GM18907 (cell line): ENCODE measurements around the gene THBS2.
"Not testable (repeated sequence)": the region's sequence is repeated elsewhere in the genome, so short reads cannot be mapped to it uniquely, and the experiment has no call there.

Experiments
- ATAC-seq: cut with Tn5 transposase; IDR thresholded peaks from one replicate; pipeline ENCODE4 v1.9.1; 2021; ENCODE audit warnings: mild to moderate bottlenecking, moderate library complexity; ENCODE audit not compliant: unreplicated experiment

Gene THBS2

DNA sequence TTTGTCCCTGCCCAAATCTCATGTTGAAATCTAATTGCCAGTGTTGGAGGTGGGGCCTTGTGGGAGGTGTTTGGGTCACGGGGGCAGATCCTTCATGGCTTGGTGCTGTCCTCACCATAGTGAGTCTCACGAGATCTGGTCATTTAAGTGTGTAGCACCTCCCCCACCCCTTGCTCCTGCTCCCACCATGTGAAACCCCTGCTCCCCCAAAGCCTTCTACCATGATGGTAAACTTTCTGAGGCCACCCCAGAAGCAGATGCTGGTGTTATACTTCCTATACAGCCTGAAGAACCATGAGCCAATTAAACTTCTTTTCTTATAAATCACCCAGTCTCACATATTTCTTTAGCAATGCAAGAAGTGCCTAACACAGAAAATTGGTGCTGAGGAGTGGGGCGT is 19.9 kb upstream of the THBS2 start:
- no peak for ATAC-seq

DNA sequence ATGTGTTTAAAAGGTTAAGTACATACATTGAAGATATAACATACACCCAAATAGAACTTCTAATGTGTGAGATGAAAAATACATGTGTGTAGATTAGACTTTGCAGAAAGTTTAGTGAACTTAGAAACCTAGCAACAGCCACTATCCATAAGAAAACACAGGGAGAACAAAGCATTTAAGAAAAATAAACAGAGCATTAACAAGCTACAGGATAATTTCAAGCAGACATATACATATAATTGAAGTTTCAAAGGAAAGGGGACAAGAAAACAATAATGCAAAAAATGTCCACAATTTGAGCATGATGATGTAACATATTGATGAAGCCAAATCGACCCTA is 18.2 kb upstream of the THBS2 start:
- ATAC-seq, result no peak

DNA sequence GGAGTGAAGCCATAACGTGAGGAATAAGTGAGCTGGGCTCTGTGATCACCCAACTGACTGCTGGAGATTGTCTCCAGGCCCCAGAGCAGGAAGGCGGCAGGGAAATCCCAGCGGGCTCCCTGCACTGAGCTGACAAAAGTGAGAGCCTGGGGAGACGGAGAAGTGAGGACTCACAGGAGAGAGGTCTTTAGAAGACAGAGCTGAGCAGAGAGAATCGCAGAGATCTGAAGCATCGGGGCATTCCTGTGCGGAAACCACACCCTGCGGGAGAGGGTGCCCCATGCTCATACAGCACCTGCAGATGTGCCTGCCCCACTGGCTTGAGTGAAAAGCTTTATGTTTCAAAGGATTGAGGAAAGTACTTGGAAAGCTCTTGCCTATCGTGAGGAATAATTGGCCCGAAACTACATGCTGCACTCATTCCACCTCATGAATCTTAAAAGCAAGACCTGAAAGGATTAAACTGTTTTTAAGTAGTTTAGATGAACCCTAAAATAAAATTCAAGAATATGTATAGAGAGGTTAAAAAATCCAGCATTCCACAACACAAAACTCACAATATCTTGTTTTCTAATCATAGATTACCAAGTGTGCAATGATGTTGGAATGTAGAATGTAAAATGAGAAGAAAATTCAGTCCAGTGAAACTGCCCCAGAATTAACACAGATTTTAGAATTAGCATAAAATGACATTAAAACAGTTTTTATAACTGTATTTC is 17.7 kb upstream of the THBS2 start:
- ATAC-seq, result no peak

DNA sequence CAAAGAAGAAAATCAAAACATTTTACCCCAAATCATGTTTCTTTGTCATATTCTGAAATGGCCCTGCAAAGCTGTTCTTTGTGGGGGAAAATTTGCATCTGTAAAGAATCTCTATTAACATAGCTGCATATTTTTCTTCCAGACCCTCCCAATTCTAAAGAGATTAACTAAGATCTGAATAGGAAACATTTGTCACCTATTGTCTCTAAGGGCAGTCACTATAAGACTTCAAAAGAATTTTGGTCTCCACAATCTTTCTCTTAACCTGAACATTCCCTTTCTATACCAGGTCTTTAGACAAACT is 16.4 kb upstream of the THBS2 start:
- ATAC-seq, result not testable (repeated sequence)

DNA sequence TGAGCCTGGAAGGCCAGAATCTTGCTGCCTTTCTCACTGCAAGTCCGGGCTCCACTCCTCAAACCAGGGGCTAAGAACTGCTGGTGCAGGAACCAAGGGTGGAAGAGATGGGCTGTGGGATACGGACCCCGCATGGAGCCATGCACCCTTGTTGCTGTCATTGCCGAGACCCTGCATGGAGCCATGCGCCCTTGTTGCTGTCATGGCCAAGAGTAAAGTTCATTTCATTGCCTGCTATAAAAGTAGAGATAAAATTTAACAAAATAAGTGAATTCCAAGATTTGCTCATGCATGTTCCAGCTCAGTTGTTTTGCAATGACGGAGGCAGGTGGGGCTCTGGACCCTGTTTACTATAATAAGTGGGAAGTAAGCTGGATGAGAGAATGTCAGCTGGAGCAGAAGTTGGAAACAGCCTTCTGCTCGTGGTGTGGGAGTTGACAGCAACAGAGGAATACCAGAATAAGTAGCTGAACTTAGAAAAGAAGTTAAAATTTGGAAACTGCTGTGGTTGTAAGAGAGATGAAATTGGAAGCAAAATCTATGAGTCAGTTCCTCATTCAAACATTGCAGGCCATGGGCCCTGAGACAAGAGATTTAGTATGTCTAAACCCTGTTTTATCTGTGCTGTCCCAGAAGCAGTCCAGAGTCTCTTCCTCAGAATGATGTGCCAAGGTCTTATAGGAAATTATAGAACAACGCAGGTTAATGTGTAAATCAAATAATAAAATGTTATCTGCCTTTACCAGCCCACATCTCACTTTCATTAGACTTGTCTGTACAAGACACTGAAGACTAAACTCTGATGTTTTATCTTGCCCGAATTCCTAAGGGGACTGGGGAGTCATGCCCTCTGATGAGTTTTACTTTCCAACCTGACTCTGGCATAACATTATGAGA is 15.8 kb upstream of the THBS2 start:
- ATAC-seq, result no peak

DNA sequence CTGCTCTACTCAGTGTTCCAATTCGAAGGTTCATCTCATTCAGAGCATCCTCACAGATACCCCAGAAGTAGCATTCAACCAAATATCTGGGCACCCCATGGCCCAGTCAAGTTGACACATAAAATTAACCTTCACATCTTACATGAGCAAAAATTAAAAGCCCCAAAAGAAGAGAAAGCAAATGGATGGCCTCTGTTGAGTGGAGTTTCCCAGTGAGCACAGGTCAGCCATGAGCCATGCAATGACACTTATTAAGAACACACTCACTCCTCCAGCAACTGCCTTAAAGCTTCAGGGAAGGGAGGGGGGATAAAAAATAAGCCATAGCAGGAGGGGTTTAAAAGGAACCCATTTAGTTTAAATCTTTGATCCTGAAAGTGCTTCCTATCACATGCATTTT is 14.6 kb upstream of the THBS2 start:
- ATAC-seq, result no peak

DNA sequence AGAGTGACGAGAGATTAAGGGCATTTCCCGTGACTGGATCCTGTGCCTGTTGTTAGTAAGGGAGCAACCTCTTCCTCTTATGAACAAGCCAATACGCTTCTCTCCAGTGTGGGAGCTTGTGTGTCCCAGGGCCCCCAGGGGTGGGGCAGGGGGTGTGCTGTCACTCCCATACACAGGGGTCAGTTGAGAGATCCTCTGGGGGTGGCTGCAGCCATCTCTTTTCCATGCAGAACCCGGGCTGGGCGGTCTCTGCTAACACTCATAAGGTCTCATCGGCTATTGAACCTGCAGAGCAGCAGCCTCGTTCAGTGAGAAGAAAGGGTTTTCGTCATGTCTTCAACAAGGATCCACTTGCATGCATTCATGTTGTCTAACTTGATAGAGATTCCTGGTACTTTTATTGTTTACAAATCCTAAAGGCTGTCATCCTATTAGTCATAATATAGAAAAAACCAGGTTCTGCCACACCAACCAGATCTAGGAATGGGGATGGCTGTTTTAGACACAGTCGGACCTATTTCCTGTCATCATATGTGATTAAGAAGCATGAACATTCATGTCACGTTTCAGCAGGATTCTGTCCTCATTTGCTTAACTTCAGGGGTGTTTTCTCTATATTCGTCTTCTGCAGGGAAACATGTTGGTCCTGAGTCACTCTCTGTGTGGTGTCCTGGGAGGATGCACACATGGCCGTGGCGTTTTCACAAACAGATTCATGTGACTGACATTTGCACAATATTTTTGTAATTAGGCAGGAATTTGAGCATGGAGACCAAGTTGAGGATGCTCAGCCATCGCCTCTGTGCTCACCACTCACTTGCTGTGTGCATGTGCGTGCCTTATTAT is 13.3 kb upstream of the THBS2 start:
- ATAC-seq, result no peak

DNA sequence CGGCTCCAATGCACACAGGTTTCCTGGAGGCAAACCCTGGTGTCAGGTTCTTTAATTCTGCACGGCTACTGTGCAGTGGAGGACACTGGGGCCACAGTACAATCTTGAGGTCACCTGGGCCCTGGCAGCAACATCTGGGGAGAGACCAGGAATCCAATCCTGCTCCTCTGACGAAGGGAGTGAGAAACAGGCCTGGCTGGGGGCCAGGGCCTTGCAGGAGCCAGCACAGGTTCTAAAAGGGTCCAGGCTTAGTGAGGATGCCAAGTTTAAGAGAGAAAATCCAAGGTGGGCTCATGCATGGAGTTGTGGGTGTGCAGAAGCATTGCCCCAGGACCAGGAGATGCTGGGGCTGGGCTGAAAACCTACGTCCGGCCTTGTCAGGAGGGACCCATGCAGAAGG is 12.6 kb upstream of the THBS2 start:
- no peak for ATAC-seq

DNA sequence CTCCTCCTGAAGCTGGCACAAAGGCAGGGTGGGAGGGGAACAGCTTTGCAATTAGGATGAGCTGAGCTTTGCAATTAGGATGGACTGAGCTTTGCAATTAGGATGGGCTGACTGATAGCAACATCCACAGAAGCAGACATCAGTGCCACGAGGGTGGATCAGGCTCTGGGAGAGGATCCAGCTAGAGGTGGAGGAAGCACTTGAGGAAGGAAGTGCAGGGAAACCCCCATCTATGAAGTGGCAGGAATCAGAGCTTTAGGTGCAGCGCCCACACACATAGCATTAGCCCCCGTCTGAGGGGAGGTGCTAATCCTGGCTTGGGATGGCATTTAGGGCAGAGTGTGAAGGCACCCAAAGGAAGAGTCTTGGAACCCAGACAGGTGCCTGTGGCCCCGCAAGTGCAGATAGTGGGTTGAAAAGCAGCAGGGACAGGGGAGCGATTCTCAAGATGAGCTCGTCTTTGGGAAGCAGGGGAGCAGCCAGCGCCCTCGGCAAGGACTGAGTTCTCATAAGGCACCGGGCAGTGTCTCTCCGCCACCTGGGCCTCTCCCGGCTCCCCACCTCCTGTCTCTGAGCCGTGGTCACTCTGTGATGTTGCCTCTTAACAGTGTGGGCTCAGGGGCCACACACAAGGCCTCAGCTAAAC is 12.0 kb upstream of the THBS2 start:
- no peak for ATAC-seq

DNA sequence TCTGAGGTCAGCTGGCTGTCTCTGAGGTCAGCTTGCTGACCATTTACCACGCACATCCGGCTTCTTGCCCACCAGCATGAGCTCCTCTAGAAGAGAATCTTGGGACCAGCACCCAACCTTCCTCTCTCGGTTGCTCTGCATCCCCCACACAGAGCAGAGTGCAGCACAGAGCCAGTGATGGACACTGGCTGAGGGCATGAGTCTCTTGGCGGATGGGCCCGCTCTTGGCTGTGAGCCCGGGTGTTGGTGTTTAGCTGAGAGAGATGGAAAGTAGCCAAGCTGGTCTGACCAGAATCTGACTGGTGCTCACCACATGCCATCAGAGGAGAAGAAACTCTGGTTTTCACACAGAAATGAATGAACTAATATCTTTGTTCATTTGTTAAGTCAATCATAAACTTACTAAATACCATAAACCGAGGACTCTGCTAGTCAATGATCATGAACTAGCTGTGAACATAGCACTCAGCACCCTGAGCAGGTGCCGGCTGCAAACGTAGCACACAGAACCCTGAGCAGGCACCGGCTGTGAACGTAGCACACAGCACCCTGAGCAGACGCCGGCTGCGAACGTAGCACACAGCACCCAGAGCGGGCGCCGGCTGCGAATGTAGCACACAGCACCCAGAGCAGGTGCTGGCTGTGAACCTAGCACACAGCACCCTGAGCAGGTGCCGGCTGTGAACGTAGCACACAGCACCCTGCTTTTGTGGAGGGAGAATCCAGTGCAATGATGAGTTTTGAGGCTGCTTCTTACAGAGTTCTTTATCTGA is 10.4 kb upstream of the THBS2 start:
- ATAC-seq, result no peak

DNA sequence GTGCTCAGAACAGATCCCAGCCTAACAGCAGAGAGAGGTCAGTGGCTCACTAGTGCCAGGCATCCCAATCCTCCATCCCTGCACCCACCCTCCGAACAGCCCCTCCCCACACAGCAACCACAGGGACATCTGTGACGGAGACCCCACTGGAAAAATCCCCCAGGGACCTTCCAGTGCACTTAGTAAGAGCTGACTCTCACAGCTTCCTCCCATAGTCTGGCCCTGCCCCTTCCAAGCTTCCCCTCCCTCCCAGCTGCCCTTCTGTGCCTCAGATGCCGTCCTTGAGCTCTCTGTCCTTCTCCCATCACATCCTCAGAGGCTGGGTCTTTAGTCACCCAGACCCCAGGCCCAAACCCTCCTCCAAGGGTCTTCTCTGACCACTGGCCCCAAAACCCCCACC is 9.7 kb upstream of the THBS2 start:
- no peak for ATAC-seq

DNA sequence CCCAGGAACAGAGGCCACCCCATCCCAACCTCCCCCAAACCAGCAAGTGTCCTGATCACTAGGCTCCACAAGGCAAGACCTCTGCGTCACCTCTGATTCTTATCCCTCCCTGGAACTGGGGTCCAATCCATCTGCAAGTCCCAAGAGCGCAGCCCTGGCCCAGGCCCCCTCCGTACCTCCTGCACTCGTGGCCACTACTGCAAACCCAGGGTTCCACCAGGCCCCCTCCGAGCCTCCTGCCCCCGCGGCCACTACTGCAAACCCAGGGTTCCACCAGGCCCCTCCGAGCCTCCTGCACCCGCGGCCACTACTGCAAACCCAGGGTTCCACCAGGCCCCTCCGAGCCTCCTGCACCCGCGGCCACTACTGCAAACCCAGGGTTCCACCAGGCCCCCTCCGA is 9.0 kb upstream of the THBS2 start:
- ATAC-seq, result not testable (repeated sequence)

DNA sequence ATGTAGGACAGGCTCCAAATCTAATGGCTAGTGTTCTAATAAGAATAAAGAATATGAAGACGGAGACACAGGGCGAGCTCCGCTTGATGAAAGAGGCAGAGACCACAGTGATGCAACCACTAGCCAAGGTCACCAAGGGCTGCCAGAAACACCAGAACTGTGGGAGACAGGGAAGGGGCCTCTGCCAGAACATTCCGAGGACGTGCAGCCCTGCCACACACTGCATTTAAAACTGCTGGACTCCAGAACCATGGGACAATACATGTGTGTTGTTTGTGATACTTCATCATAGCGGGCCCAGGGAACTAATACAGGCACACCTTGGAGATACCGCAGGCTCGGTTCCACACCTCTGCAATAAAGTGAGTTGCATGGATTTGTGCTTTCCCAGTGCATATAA is 2.9 kb upstream of the THBS2 start:
- no peak for ATAC-seq

DNA sequence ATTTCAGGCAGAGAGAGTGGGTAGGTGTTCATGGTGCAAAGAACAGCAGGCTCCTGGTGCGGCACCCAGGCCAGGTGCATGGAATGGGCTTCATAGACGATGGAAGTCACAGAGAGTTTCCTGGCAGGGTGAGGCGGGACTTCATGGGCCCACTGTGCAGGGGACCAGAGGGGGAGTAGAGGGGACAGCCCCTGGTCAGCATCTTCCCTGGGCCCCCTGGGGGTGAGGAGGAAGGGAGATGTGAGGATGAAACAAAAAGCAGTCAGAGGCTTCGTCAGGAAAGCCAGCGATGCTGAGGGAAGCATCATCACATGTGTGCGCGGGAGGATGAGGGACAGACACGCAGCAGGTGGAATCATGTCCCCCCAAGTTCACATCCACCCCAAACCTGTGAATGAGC is 2.4 kb upstream of the THBS2 start:
- ATAC-seq, result no peak

DNA sequence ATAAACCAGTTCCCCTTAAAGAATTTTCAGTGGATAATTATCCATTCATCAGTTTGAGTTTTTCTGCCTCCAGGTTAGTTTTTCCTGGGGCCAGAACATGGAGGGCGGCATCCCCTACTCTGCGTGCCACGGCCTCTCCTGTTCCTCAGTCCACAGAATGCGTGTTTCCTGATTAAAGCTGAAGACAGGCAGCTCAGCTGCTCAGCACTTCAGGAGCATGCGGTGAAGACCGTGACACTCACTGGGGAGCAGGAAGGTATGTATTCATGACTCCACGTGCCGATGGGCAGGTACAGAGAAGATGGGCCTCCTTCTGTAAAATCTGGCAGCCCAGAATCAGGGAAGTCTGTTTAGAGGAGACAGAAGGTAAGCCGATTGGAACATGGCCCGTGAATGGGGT is 2.0 kb upstream of the THBS2 start:
- no peak for ATAC-seq

DNA sequence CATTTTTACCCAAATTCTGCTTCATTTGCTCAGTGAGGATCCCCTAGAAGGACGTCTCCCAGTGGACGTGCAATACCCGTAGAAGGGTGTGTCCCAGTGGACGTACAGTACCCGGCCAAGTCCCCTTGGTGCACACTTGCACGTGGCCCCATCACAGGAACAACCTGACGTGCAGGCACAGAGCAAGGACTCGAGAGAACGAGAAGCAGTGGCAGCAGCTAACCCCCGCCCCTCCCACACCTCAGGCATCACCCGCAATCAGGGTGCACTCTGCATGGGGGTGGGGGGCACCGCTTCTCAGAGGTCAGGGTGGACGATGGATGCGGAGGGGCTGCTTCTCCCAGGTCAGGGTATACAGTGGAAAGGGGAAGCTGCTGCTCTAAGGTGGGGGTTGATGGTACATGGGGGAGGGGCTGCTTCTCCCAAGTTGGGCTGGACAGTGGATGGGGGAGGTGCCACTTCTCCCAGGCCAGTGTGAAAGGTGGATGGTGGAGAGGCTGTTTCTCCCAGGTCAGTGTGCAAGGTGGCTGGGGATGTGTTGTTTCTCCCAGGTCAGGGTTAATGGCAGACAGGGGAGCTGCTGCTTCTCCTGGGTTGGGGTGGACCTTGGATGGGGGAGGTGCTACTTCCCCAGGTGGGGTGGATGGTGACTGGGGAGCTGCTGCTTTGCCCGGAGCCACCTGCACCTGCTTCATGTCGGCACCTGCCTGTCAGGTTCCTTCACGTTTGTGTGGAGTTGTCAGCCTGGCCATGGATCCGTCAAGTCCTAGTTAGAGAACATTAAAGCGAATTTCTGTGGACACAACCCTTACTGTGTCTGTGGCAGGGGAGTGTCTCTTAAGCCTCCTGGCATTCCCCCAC is 1.0 kb upstream of the THBS2 start:
- ATAC-seq, result no peak

DNA sequence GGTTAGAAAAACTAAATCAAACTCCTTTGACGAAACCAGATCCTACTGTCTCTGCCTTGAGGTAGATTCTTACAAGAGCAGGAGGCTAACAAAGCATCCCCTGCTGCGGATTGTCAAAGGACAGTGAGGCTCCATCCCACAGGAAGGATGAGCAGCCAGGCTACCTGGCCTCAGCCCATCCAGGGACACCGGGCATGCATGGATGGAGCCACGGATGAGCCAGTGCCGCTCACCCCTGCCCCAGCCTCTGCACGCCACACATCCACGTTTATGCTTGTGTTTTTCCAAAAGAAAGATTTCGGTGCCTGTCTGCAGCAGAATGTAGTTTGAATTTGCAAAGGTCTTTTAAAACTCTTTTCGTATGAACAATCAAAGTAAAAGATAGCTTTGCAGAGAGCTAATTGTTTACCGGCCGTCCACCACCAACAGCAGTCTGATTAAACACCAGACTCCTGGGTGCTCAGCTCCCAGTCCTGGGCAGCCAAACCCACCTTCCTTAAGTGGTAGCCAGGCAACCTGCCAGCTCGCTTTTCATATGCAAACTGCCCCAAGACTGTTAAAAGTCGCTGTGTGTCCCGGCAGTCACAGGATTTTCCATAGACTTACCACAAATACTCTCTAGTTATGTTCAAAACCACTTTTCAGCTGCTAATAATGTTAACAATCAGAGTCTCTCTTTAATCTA is 999 bp downstream of the THBS2 start:
- ATAC-seq, result no peak

DNA sequence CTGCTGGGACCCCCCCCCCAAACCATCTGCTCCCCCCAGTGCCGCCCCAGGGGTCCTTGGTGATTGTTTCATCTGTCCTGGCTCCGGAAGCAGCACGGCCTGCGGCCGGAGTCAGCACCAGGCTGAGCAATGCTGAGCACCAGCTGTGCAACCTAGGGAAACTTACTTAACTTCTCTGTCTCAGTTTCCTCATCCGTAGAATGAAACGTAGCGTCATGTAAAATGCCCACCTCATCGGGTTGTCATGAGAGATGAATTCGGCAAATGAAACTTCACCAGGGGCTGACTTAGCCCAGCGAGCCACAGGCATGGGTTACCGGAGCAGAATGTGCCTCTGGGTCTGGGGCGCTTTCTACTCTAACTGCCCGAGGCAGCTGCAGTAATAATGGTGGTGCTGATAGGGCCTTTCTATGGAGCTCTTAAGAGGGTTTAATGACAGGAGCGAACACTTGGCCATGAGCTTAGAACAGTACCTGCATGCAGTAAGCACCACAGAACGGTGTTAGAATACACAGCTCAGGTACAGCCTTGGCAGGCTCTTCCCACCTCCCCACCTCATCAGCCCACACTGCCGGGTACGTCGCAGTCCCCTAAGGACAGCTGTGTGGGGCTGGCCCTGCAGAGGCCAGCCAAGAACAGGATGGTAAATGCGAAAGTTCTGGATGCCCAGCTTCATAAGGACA is 1.7 kb downstream of the THBS2 start:
- ATAC-seq, result no peak
